Measurements from ENCODE around the gene TP63. TPM values are rescaled to one million over a fixed set of nuclear protein-coding genes. Genes with fewer than 3 reads are reported as not detected.

Gene TP63
- total RNA-seq, 1 donor from 2014 or later: 190 TPM

- no peak for ATAC-seq
These were observed 54.1 kb downstream of the TP63 start for GRCh38 chr3:189685291-189685690.

DNA sequence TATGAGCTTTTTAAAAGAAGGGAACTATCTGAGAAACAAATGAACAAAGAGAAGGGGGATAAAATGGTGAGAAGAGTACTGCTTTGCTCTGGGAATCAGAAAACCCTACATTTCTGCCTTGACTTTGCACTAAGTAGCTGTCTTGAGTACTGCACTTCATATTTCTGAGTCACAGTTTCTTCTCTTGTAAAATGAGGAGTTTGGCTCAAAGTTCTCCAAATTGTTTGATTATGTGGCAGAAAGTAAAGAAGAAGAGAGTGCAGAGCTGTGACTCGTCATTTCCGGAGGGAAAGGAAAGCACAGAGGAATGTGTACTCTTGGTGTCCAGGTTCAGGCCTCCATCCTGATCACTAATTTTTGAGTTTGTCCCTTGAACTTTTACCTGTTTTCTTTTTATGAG, 54.7 kb downstream of the TP63 start:
- ATAC-seq: no peak

DNA sequence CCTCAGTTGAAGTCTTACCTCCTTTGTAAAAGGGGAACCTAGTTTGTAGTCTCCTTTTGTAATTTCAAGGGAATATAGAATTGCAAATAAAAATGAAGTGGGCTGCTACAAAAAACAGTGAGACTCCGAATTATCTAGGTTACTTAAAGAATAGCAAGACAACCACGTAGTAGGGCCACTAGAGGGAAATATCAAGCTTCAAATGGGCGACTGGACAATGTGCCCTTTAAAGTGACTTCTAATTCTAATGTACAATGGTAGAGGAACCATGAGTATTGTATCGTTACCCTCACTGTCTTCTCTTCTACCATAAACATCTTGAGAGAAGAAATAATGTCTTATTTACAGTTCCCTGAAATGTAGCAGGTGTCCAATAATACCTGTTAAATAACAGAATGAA, 56.3 kb downstream of the TP63 start:
- ATAC-seq: no peak

DNA sequence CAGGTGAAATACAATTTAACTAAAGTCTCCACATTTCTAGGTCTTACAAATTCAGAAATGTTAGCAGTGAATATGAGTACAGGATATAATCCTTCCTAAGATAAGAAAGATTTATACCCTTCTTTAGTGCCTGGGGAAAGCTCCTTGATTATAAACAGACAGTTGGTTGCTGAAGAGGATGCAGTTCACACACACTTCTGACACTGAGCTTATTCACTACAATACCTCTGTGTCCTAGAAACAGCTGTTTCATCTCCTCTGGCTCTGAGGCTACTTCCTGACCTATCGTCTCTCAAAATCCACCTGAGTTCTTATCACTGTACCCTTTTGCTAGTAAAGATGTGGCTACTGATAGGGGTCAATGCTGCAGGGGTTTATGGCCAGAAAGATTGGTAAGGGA, 57.1 kb downstream of the TP63 start:
- ATAC-seq: no peak

DNA sequence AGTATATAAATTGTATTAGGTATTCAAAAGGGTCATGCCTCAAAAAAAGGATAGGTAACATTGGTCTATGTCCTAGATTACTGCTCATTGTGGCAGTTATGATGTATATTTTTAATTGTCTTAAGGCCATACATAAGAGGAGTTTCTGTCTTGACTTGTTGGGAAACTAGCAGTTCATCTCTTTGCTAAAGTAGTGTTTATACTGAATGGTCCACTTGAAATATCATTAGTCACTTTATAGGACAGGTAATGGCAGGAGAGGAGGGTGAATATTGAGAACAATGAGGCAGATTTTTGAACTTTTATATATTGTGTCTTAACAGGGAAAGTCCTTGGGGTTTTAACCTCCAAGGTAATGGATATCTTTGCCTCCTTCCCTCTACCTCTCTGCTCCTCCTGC, 58.4 kb downstream of the TP63 start:
- ATAC-seq: peak; percentile 80

DNA sequence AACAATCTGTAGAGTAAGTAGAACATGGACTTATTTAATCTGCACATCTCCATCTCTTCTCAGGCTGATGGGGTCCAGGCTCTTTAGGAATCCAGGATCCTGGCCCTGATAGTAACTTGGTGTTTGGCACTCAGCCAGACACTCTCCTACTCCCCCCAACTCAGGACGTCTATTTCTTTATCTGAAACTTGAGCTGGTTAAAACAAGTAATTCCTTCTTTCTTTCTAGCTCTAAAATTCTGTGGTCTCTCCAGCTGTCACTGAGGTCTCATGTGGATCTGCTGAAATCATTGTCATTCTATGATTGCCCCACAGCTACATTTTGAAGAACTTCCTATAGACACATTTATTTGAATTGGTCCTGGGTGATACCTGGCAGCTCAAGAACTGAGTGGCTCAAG, 59.0 kb downstream of the TP63 start:
- no peak for ATAC-seq

GRCh38 chr3:189690672-189691071, 59.5 kb downstream of the TP63 start:
- no peak for ATAC-seq

DNA sequence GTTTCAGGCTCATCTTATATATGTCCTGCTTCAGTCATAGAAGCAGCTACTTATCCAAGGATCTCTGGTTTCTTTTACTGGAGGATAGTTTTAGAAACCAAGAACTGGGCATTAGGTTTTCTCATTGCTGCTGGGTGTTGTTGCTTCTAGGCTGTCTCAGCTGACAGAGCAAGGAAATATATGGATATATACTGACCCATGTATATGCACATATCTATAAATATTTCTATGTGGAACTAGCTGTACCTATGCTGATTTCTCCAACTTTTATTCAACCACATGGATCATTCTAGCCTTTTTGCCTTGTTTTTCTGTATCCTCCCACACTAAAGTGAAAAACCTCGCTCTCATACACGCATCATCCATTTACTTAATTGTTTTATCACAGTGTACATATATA, 64.2 kb downstream of the TP63 start:
- ATAC-seq: no peak

GRCh38 chr3:189698811-189699210, 67.6 kb downstream of the TP63 start:
- no peak for ATAC-seq

DNA sequence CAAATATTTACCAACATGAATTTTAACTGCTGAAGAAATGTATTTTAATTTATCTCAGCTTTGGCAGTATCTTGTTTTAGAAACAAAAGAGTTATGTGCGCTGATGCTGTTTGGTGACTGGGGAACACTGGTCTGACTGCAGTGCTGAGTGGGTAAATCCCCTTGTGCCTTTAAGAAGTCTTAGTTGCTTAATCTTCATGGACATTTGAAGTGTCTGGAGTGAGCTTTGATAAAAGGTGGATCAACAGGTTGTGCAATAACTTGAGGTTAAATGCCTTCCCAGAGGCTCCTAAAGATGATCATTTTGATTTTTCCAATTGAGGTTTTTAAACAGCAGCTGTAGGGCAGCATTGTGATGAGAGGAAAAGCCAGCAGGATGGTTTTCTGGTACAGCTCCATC, 68.7 kb downstream of the TP63 start:
- no peak for ATAC-seq

- ATAC-seq: peak; percentile 54
These were observed 71.0 kb downstream of the TP63 start for GRCh38 chr3:189702066-189702646.

DNA sequence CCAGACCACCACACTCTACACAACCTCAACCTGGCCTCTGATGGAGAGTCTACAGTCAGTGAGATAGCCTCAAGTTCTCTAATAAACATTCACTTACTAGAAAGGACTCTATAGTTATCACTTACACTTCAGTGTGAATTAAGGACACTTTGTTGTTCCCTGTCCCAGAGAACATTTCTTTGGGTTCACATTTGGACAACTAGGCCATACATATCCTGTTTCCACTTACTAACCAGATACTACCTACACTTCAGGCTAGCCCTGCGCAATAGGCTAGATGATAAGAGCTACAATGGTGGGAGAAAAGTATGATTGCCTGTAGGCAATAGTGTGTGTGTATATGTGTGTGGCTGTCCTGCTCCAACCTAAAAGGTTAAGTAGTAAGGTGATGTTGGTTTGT, 72.7 kb downstream of the TP63 start:
- ATAC-seq: no peak

- ATAC-seq: no peak
These were observed 77.2 kb downstream of the TP63 start for GRCh38 chr3:189708375-189708774.

- ATAC-seq: peak; percentile 92
These were observed 79.6 kb downstream of the TP63 start for GRCh38 chr3:189710620-189711402.

- ATAC-seq: no peak
These were observed 81.8 kb downstream of the TP63 start for GRCh38 chr3:189712906-189713483.

DNA sequence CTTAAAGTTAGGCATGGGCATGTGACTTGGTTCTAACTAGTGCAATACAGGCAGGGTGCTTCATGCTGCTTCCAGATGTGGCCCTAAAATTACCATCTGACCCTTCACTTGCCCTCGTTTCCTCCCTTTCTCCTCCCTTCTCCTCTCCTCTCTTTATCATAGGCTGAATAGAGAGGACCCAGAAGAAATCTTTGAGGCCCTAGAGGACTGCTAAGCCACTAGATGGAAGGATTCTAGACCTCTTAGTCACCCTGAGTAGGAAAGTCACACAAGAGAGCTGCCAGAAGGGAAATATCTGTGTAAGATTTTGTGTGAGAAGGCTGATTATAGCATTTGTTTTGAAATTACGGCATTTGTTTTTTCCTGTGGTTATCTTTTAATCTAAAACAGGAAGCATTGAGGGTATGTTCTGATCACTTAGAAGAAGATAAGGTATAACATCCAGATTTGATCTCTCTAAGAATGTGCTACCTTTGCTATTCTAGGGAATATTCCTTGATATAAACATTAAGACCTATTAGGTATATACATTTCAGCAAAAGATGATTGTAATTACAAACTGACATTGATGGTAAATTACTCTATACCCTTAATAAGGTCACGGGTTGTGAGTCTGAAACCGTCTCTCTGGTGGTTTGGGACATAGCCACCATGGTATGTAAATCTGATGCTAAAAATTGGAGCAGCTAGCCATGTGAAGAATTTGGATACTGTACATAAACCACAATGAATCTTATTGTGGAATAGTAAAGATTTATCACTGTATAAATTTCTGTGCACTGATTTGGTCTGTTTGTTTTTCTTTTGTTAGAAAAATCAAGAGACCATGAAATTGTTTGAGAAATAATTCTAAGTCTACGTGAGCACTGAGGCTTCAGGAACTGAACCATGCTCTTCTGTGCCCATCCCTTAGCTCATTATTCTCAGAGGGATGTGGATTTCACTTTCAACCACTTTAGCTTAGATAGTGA, 84.1 kb downstream of the TP63 start:
- ATAC-seq: no peak

DNA sequence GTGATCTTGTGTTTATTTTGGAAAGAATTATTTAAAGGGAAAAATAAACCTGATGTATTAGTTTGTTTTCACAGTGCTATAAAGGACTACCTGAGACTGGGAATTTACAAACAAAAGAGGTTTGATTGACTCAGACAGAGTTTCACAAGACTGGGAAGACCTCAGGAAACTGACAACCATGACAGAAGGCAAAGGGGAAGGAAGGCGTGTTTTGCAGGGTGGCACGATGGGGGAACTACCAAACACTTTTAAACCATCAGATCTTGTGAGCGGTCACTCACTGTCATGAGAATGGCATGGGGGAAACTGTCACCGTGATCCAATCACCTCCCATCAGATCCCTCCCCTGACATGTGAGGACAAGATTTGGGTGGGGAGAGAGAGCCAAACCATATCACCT, 87.0 kb downstream of the TP63 start:
- ATAC-seq: peak; percentile 58

GRCh38 chr3:189720736-189721417, 89.7 kb downstream of the TP63 start:
- ATAC-seq: no peak

DNA sequence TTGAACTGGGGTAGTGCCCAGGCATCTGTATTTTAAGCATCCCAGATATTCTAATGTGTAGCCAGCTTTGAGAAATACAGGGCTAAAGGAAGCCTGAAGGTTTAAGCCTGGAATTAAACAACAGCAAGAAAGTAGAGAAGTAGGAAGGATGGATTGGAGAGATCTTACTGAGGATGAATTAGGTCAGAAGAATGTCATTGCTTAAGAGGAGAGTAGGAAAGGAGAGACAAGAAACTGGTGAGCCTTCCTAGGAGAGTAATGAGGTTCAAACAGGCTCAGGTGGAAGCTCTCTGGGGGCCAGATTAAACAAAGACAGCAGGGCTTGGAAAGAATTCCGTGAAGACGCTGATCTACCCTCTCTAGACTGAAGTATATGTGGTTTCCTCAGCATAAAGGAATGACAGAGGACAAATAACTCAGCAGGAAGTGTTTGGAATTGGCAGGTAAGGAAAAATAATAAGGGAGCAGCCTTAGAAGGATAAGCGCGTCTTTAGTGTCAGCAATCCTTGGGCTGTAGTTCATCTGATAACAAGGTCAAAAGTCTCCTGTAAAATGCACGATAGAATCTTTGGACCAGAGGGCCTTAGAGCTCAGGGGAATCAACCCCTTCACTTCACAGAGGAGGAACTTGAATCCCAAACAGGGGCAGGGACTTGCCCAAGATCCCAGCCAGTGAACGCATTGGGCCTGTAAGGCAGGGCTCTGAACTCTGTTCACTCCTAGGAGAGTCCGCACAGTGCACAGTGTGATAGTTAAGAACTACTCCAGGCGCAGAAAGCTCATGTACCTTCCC, 90.9 kb downstream of the TP63 start:
- no peak for ATAC-seq

DNA sequence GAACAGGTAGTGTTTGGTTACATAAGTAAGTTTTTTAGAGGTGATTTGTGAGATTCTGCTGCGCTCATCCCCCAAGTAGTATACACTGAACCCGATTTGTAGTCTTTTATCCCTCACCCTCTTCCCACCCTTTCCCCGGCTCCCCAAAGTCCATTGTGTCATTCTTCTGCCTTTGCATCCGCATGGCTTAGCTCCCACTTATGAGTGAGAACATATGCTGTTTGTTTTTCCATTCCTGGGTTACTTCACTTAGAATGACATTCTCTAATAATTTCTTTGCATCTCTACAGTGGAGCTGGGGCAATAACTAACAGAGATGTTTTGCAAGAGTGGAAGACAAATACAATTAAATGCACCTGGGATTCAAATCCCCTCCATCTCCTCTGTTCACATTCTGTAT, 93.2 kb downstream of the TP63 start:
- ATAC-seq: no peak

DNA sequence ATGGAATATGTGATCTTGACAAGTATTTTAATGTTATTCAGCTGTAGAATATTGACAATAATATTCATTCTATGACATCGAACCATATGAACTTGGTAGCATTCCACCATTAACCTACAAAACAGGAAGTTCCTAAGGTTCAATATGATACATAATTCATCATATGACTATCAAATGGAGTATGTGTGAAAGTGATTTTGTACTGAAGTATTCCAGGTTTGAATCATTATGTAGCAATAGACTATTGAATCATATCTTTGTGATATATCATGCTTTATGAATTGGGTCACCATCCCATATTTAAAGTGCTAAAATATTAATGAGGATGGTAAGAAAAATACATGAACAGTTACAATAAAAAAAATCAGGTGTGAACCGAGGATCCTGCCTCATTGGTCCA, 95.1 kb downstream of the TP63 start:
- ATAC-seq: peak; percentile 76

GRCh38 chr3:189727158-189727557, 96.0 kb downstream of the TP63 start:
- no peak for ATAC-seq
